T-helper 1 cell treated with Interleukin-12 subunit alpha and Interleukin-12 subunit beta and Interleukin-4 antibody, amounts not matched to agents 30 μg/mL and 1 μg/mL, for 36 hours (primary cell): ENCODE measurements around the gene PTPN12.
"Not testable (repeated sequence)": the region's sequence is repeated elsewhere in the genome, so short reads cannot be mapped to it uniquely, and the experiment has no call there.

ENCODE experiments used
- H3K27ac Mint-ChIP-seq: one replicate; pipeline ENCODE4 v1.8.0; 2021; ENCODE audit warnings: mild to moderate bottlenecking, mixed read lengths
- H3K27me3 Mint-ChIP-seq: one replicate; pipeline ENCODE4 v1.8.0; 2021; ENCODE audit warnings: low read depth, mixed read lengths
- H3K36me3 Mint-ChIP-seq: one replicate; pipeline ENCODE4 v1.8.0; 2021; ENCODE audit warnings: low read depth, mixed read lengths
- H3K4me1 Mint-ChIP-seq: one replicate; pipeline ENCODE4 v1.8.0; 2021; ENCODE audit warnings: low read depth, mixed read lengths
- H3K4me3 Mint-ChIP-seq: one replicate; pipeline ENCODE4 v1.8.0; 2021; ENCODE audit warnings: mild to moderate bottlenecking, moderate library complexity, mixed read lengths
- H3K9me3 Mint-ChIP-seq: one replicate; pipeline ENCODE4 v1.8.0; 2021; ENCODE audit warnings: mixed read lengths

PTPN12 gene

DNA sequence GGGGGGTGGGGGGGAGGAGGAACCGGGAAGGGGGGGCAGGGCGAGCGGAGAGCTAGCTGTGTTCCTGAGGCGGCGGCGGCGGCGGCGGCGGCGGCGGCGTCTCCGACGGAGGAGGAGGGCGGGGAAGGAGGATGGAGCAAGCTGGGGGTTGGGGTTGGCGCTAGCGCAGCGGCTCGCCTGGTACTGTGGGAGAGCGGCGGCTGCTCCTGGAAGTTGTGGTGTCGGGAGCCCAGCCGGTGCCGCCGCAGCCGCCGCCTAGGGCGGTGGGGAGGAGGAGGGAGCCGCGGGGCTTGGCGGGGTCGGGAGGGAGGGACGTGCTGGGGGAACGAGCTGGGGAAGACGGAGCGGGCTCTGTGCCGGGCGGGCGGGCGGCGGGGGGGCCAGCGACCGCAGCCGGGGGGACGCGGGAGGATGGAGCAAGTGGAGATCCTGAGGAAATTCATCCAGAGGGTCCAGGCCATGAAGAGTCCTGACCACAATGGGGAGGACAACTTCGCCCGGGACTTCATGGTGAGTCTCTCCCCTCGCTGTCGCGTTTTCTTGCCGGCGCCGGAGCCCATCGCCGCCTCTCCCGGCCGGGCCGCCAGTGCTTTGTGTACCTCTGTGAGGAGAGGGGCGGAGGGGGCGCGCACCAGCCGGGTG lies at the start of gene PTPN12:
Gene PTPN12 (plus strand): TSS at position 160 of the 642 bp plus-strand sequence. CDS start 252 bp downstream, at position 412.
- Mint-ChIP-seq H3K4me1 (peaks cover 14% of the 10 kb centered on the region), H3K36me3 (no peaks in the 10 kb centered on the region), H3K4me3 (peak within 1 kb of the TSS; percentile 94), H3K27ac (peak within 1 kb of the TSS; percentile 86), H3K27me3 (peaks cover 4% of the 10 kb centered on the region), H3K9me3 (no peaks in the 10 kb centered on the region)

DNA sequence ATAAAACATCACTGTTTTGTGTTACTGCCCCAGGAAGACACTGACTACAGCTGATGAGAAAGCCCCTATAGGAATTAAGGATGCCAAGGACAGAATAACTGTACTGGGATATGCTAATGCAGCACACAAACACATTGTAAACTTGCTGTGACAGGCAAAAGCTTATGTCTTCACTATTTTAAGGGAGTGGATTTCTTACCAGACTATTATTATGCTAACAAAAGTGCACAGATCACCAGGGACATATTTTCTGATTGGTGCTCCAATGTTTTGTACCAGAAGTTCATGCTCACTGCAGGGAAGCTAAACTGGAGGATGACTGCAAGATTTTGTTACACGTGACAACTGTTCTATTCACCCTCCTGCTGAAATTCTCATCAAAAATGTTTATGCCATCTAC lies 48.1 kb upstream of the PTPN12 start:
- no peaks in the 10 kb centered on the region for H3K4me1 Mint-ChIP-seq
- H3K27ac Mint-ChIP-seq: no peak overlapping the region
- peaks cover 11% of the 10 kb centered on the region for H3K27me3 Mint-ChIP-seq
- no peaks in the 10 kb centered on the region for H3K36me3 Mint-ChIP-seq
- peaks cover 11% of the 10 kb centered on the region for H3K9me3 Mint-ChIP-seq
- no peak overlapping the region for H3K4me3 Mint-ChIP-seq

DNA sequence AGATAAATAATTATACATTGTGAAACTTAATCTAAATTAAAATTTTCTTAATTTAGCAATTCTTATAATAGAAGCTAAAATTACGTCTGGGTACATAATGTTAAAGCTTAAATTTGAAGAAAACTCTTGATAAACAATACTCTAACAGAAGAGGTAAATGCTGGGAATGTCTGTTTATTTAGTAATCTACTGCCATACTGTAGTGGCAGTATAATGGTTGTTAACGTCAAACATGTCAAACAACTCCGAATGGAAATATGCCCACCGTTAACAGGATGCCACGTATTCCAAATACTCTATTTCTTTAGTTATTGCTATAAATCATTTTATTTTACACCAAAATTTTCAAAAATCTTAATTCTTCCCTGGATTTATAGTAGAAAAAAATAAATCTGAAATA lies 40.0 kb upstream of the PTPN12 start:
- H3K4me3 Mint-ChIP-seq: no peak overlapping the region
- peaks cover 14% of the 10 kb centered on the region for H3K9me3 Mint-ChIP-seq
- no peaks in the 10 kb centered on the region for H3K4me1 Mint-ChIP-seq
- no peak overlapping the region for H3K27ac Mint-ChIP-seq
- H3K27me3 Mint-ChIP-seq: peaks cover 5% of the 10 kb centered on the region
- H3K36me3 Mint-ChIP-seq: no peaks in the 10 kb centered on the region

DNA sequence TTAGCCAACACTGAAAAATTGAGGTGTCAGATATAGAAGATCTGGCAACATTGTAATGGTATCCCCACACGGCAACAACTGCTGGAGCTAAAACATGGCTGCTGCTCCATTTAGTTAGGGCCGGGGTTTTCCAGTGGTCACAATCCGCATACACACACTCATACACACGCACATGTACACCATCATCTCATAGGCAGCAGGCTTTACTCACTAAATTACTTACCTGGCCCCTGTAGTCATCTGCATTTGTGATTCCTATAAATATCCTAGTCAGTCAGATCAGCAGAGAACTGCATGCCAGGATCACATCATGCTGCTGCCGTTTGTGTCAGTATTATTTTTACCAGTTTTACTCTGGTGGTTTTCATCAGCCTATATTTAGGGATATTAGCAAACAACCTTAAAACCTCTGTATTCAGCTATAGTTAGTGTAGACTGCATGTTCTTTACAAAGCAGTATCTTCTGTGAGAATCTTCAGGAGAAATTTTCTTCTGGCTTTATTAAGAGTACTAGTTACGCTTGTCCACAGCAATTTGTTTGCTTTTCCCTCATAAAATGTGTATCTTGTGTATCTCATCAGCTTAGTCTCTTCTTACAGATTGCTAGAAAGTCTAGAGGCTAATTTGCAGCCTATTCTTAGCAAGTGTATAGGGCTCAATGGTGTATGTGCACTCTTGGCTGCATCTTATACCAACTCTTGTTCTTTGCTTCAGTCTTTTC lies 38.3 kb upstream of the PTPN12 start:
- no peak overlapping the region for H3K4me3 Mint-ChIP-seq
- H3K36me3 Mint-ChIP-seq: no peaks in the 10 kb centered on the region
- H3K4me1 Mint-ChIP-seq: no peaks in the 10 kb centered on the region
- H3K27ac Mint-ChIP-seq: no peak overlapping the region
- H3K27me3 Mint-ChIP-seq: peaks cover 5% of the 10 kb centered on the region
- H3K9me3 Mint-ChIP-seq: peaks cover 5% of the 10 kb centered on the region

DNA sequence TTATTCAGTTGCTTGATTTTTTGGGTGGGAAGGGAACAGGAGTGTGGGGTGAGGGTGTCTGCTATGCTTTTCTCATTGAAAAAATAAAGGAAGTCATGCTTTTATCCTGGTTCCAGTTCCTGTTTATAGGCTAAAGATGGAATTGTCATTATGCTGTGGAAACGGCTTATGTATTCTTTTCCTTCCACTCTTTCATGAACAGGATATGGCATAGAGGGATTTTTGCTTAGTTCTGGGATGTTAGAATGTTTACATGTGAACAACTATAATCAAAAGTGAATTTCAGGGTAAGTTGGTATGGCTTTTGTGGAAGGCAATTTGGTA lies 35.9 kb upstream of the PTPN12 start:
- no peaks in the 10 kb centered on the region for H3K4me1 Mint-ChIP-seq
- no peaks in the 10 kb centered on the region for H3K9me3 Mint-ChIP-seq

DNA sequence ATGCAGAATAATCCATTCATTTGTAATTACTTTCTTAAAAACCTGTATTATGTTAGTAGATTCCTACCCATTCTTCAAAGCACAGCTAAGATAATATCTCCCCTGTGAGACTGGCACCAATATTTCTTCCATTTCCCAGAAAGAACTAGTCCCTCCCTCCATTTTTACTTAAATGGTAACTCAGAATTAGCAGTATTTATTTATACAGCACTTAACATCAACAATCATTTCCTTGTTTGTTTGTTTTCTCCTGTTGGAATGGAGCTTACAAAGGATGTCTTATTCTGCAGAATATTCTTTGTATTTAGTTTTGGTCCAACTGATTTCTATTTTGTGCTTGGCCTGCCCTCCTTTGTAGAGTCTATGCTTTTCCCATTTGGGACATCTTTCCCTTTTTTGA lies 32.1 kb upstream of the PTPN12 start:
- Mint-ChIP-seq H3K9me3 (no peaks in the 10 kb centered on the region), H3K27ac (no peak overlapping the region), H3K27me3 (peaks cover 9% of the 10 kb centered on the region), H3K4me3 (no peak overlapping the region), H3K36me3 (no peaks in the 10 kb centered on the region), H3K4me1 (no peaks in the 10 kb centered on the region)

More for the DNA sequence above, 35.9 kb upstream of the PTPN12 start:
- H3K27me3 Mint-ChIP-seq: peaks cover 9% of the 10 kb centered on the region
- no peak overlapping the region for H3K4me3 Mint-ChIP-seq
- no peaks in the 10 kb centered on the region for H3K36me3 Mint-ChIP-seq
- no peak overlapping the region for H3K27ac Mint-ChIP-seq

DNA sequence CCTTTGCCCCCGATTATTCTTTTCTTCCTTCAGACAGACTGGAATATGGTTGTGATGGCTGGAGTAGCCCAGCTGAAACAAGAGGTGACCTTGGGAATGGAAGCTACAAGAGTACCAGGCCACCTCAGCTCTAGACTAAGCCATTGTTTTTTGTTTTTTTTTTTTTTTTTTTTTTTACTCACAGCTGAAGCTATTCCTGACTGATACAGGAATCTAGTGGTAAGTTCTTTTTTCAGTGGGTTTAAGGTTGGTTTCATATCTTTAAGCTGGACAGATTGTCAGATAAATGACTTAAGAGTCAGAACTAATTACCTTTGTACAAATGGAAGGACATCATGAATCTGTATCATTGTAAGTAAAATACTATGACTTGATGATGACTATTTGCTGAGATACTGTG lies 30.2 kb upstream of the PTPN12 start:
- Mint-ChIP-seq H3K36me3 (no peaks in the 10 kb centered on the region), H3K27me3 (peaks cover 13% of the 10 kb centered on the region), H3K4me1 (no peaks in the 10 kb centered on the region), H3K27ac (no peak overlapping the region), H3K9me3 (no peaks in the 10 kb centered on the region), H3K4me3 (no peak overlapping the region)

DNA sequence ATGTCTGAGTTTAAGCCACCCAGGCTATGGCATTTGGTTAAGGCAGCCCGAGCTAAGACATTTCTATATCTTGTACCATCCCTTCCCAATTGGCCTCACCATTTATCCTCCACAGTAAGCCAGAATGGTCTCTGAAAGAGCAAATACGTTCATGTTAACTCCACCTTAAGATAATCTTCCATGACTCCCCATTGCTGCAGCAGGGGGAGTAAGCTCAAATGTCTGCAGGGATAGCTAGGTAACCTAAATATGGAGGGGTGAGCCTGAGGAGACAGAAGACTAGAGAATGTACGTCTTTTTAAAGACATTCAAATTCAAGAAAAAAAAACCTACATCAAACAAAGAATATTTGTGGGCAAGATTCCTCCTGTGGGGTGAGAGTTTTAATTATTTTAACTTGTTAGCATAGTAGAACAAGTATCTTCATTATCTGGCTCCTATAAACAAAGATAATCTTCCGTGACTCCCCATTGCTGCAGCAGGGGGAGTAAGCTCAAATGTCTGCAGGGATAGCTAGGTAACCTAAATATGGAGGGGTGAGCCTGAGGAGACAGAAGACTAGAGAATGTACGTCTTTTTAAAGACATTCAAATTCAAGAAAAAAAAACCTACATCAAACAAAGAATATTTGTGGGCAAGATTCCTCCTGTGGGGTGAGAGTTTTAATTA lies 24.0 kb upstream of the PTPN12 start:
- H3K4me1 Mint-ChIP-seq, H3K27ac Mint-ChIP-seq, H3K4me3 Mint-ChIP-seq, H3K36me3 Mint-ChIP-seq, H3K9me3 Mint-ChIP-seq: not testable (repeated sequence)
- H3K27me3 Mint-ChIP-seq: peaks cover 17% of the 10 kb centered on the region

GRCh38 chr7:77516085-77516484 lies 21.0 kb upstream of the PTPN12 start:
- no peak overlapping the region for H3K4me3 Mint-ChIP-seq
- H3K36me3 Mint-ChIP-seq: no peaks in the 10 kb centered on the region
- no peaks in the 10 kb centered on the region for H3K9me3 Mint-ChIP-seq
- peaks cover 13% of the 10 kb centered on the region for H3K27me3 Mint-ChIP-seq
- H3K27ac Mint-ChIP-seq: no peak overlapping the region
- H3K4me1 Mint-ChIP-seq: no peaks in the 10 kb centered on the region

GRCh38 chr7:77520261-77520660 lies 16.8 kb upstream of the PTPN12 start:
- Mint-ChIP-seq H3K36me3 (no peaks in the 10 kb centered on the region), H3K9me3 (no peaks in the 10 kb centered on the region), H3K27me3 (peaks cover 11% of the 10 kb centered on the region), H3K4me3 (no peak overlapping the region), H3K27ac (no peak overlapping the region), H3K4me1 (no peaks in the 10 kb centered on the region)

DNA sequence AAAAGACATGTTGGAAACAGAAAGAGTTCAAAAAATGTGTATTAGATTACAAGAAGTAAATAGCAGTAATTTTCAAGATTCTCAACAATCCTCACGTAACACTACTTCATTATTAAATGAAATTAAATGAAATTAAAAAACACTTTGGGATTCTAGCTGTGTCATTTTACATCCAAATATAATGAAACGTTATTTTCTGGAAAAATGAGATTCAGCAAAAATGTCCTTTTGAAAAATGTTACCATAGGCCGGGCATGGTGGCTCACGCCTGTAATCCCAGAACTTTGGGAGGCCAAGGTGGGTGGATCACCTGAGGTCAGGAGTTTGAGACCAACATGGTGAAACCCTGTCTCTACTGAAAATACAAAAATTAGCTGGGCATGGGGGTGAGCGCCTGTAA lies 15.6 kb upstream of the PTPN12 start:
- not testable (repeated sequence) for H3K4me3 Mint-ChIP-seq, H3K4me1 Mint-ChIP-seq, H3K27ac Mint-ChIP-seq, H3K27me3 Mint-ChIP-seq, H3K9me3 Mint-ChIP-seq, H3K36me3 Mint-ChIP-seq

- no peaks in the 10 kb centered on the region for H3K36me3 Mint-ChIP-seq
- H3K4me3 Mint-ChIP-seq: no peak overlapping the region
- H3K27ac Mint-ChIP-seq: no peak overlapping the region
- no peaks in the 10 kb centered on the region for H3K9me3 Mint-ChIP-seq
- H3K4me1 Mint-ChIP-seq: no peaks in the 10 kb centered on the region
- peaks cover 13% of the 10 kb centered on the region for H3K27me3 Mint-ChIP-seq
Observed at GRCh38 chr7:77524731-77525130, 12.4 kb upstream of the PTPN12 start.

DNA sequence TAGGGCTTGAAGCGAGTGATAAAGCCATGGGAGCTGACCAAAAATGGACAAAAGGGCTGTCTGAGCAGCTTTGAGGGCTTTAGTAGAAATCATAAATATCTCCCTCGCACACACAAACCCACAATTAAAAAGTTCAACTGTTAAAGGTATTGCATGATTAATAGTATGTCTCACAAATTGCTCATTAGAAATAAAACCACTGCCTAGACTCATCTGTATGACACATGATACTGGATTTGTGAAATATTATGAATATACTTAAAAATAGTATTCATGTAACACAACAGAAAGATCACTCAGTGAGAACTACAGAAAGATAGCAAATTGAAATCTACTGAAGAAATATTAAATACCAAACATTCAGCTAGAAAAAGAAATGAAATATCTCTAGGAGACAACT lies 11.9 kb upstream of the PTPN12 start:
- H3K4me3 Mint-ChIP-seq: no peak overlapping the region
- H3K36me3 Mint-ChIP-seq: no peaks in the 10 kb centered on the region
- no peaks in the 10 kb centered on the region for H3K9me3 Mint-ChIP-seq
- H3K27me3 Mint-ChIP-seq: peaks cover 13% of the 10 kb centered on the region
- no peaks in the 10 kb centered on the region for H3K4me1 Mint-ChIP-seq
- no peak overlapping the region for H3K27ac Mint-ChIP-seq

DNA sequence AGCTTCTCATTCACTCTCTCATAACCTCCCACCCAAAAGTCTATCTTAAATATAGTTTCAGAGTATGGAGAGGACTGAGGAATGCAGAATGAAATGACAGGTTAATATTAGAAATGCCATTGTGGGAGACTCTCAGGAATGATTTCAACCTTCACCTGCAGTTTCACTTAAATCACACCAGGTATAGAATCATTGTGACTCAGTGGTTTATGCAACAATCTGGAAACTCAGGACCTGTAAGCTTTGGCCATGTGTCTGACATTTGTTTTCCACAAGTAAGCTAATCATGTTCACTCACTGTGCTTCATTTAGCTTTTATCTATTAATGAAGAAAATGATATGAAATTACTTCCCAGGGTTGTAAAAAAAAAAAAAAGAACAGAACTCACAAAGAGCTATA lies 8.7 kb upstream of the PTPN12 start:
- H3K36me3 Mint-ChIP-seq: no peaks in the 10 kb centered on the region
- H3K4me3 Mint-ChIP-seq: no peak overlapping the region
- H3K9me3 Mint-ChIP-seq: no peaks in the 10 kb centered on the region
- H3K27ac Mint-ChIP-seq: no peak overlapping the region
- peaks cover 16% of the 10 kb centered on the region for H3K27me3 Mint-ChIP-seq
- peaks cover 5% of the 10 kb centered on the region for H3K4me1 Mint-ChIP-seq

- H3K9me3 Mint-ChIP-seq: no peaks in the 10 kb centered on the region
- peaks cover 16% of the 10 kb centered on the region for H3K27me3 Mint-ChIP-seq
- no peak overlapping the region for H3K4me3 Mint-ChIP-seq
- H3K36me3 Mint-ChIP-seq: no peaks in the 10 kb centered on the region
- H3K27ac Mint-ChIP-seq: no peak overlapping the region
- peaks cover 5% of the 10 kb centered on the region for H3K4me1 Mint-ChIP-seq
Observed at GRCh38 chr7:77529279-77529678, 7.8 kb upstream of the PTPN12 start.
